Measurements from ENCODE around the gene ARHGEF3.
"Not testable (repeated sequence)": the region's sequence is repeated elsewhere in the genome, so short reads cannot be mapped to it uniquely, and the experiment has no call there.

ARHGEF3 gene

GRCh38 chr3:56732109-56732508 is 69.6 kb downstream of the ARHGEF3 start:
- H3K4me1 Mint-ChIP-seq, result peaks cover 0 to 5% of the 10 kb centered on the region in 2 donors

DNA sequence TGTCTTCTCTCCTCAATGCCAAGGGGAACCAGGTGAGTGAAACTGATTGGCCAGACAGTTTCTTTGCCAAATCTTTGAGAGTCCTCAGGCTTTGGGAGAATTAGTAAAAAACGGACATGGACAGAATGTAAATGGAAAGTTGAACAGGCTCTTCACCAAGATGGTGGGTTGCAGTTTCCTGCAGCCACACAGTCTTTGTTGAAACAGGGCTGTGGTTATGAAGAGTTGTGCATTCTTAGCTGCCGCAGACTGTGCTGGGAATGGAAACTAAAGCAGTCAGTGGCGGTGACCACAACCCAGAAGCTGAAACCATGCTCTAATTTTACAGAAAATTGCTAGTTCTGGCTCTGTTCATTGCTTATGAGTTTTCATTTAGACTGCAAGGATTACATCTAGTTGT is 76.6 kb downstream of the ARHGEF3 start:
- H3K36me3 Mint-ChIP-seq, result peaks cover 20 to 39% of the 10 kb centered on the region in 2 donors
- ATAC-seq (replicated peaks) (peak; percentile 90 to 91), DNase-seq (no peak)
- H3K4me1 Mint-ChIP-seq, result peaks cover 17 to 24% of the 10 kb centered on the region in 2 donors
- H3K4me3 Mint-ChIP-seq, result peak overlapping the region in 1 of 2 donors; percentile 11
- no peaks in the 10 kb centered on the region for H3K27me3 Mint-ChIP-seq
- peak overlapping the region; percentile 9 for H3K27ac Mint-ChIP-seq
- H3K9me3 Mint-ChIP-seq, result no peaks in the 10 kb centered on the region

More at GRCh38 chr3:56732109-56732508, 69.6 kb downstream of the ARHGEF3 start:
- Mint-ChIP-seq H3K36me3 (peaks cover 28 to 51% of the 10 kb centered on the region in 2 donors), H3K4me3 (no peak overlapping the region), H3K27ac (peak overlapping the region; percentile 51), H3K27me3 (no peaks in the 10 kb centered on the region), H3K9me3 (no peaks in the 10 kb centered on the region)
- ATAC-seq (replicated peaks), result no peak
- DNase-seq, result no peak

GRCh38 chr3:56724676-56725075 is 77.1 kb downstream of the ARHGEF3 start:
- DNase-seq (no peak), ATAC-seq (replicated peaks) (no peak)
- no peak overlapping the region for H3K4me3 Mint-ChIP-seq
- H3K4me1 Mint-ChIP-seq, result peaks cover 18 to 27% of the 10 kb centered on the region in 2 donors
- peaks cover 21 to 39% of the 10 kb centered on the region in 2 donors for H3K36me3 Mint-ChIP-seq
- H3K27ac Mint-ChIP-seq, result no peak overlapping the region
- H3K9me3 Mint-ChIP-seq, result no peaks in the 10 kb centered on the region
- no peaks in the 10 kb centered on the region for H3K27me3 Mint-ChIP-seq

GRCh38 chr3:56720849-56721248 is 80.9 kb downstream of the ARHGEF3 start:
- DNase-seq (no peak), ATAC-seq (replicated peaks) (peak in 1 of 2 donors; percentile 28)
- no peak overlapping the region for H3K27ac Mint-ChIP-seq
- H3K4me1 Mint-ChIP-seq, result peaks cover 18 to 27% of the 10 kb centered on the region in 2 donors
- peaks cover 6 to 12% of the 10 kb centered on the region in 2 donors for H3K36me3 Mint-ChIP-seq
- no peaks in the 10 kb centered on the region for H3K27me3 Mint-ChIP-seq
- no peak overlapping the region for H3K4me3 Mint-ChIP-seq
- H3K9me3 Mint-ChIP-seq, result no peaks in the 10 kb centered on the region

DNA sequence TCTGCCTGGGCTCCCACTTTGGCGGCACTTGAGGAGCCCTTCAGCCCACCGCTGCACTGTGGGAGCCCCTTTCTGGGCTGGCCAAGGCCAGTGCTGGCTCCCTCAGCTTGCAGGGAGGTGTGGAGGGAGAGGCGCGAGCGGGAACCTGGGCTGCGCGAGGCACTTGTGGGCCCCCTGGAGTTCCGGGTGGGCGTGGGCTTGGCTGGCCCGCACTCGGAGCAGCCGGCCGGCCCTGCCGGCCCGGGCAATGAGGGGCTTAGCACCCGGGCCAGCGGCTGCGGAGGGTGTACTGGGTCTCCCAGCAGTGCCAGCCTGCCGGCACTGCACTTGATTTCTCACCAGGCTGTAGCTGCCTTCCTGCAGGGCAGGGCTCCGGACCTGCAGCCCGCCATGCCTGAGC is 82.9 kb downstream of the ARHGEF3 start:
- not testable (repeated sequence) for H3K36me3 Mint-ChIP-seq; DNase-seq; H3K4me3 Mint-ChIP-seq; H3K27me3 Mint-ChIP-seq; H3K27ac Mint-ChIP-seq; H3K9me3 Mint-ChIP-seq; ATAC-seq (replicated peaks)
- H3K4me1 Mint-ChIP-seq, result peaks cover 13 to 16% of the 10 kb centered on the region in 2 donors

DNA sequence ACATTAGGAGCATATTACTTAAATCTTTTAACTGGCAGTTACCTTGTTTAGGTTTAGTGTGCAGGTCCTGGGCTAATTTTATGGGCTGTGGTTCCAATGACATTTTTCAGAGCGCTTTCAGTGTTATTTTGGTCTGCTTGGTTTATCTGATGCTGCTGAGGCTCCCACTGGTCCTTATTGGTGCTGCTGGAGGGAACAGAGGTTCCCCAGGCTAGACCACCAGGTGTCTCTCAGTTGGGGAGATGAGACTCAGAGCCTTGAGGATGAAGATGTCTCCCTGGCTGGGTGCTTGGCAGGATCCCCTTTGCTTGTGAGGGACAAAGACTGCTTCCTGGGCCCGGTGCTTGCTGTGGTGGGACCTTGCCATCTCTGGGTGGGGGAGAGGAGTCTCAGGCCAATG is 90.4 kb downstream of the ARHGEF3 start:
- DNase-seq (no peak), ATAC-seq (replicated peaks) (peak in 1 of 2 donors; percentile 31)
- peaks cover 4 to 6% of the 10 kb centered on the region in 2 donors for H3K4me1 Mint-ChIP-seq
- H3K27ac Mint-ChIP-seq, result peak overlapping the region; percentile 25
- no peaks in the 10 kb centered on the region for H3K27me3 Mint-ChIP-seq
- peaks cover 0 to 3% of the 10 kb centered on the region in 2 donors for H3K9me3 Mint-ChIP-seq
- no peak overlapping the region for H3K4me3 Mint-ChIP-seq
- no peaks in the 10 kb centered on the region for H3K36me3 Mint-ChIP-seq

- not testable (repeated sequence) for H3K27ac Mint-ChIP-seq; DNase-seq; H3K4me3 Mint-ChIP-seq; H3K27me3 Mint-ChIP-seq; H3K36me3 Mint-ChIP-seq; H3K9me3 Mint-ChIP-seq; ATAC-seq (replicated peaks)
- peaks cover 6 to 19% of the 10 kb centered on the region in 2 donors for H3K4me1 Mint-ChIP-seq
These were observed 94.3 kb downstream of the ARHGEF3 start for GRCh38 chr3:56707412-56707811.

DNA sequence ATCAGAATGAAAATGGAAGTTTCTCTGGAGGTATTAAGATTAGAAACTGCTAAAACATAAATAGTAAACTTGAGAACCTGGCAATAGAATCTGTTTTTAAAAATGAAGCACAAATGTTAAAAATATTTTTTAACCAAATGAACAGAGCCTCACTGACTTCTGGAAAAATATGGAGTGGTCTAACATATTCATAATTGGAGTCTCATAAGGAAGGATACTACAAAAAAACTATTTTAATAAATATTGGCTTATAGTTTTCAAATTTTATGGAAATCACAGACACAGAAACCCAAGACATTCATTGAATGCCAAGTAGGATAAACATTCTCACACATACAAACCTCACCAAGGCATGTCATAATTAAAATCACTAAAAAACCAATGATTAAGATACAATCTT is 95.1 kb downstream of the ARHGEF3 start:
- Mint-ChIP-seq H3K4me1 (peaks cover 6 to 19% of the 10 kb centered on the region in 2 donors), H3K9me3 (no peaks in the 10 kb centered on the region), H3K27ac (no peak overlapping the region), H3K4me3 (no peak overlapping the region), H3K36me3 (no peaks in the 10 kb centered on the region), H3K27me3 (no peaks in the 10 kb centered on the region)
- ATAC-seq (replicated peaks) (no peak), DNase-seq (no peak)

DNA sequence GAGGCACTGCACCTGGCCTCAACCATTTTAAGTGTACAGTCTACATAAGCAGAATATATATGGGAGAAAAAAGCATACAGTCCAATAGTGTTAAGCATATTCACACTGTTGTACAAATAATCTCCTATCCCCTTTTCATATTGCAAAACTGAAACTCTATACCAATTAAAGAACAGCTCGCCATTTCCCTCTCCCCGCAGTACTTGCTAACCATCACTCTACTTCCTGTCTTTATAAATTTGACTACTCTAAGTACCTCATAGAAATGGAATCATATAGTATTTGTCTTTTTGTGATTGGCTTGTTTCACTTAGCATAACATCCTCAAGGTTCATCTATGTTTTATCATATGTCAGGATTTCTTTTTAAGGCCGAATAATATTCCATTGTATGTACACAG is 97.0 kb downstream of the ARHGEF3 start:
- ATAC-seq (replicated peaks) (peak; percentile 38 to 55), DNase-seq (no peak)
- Mint-ChIP-seq H3K4me3 (no peak overlapping the region), H3K36me3 (no peaks in the 10 kb centered on the region), H3K9me3 (no peaks in the 10 kb centered on the region), H3K27ac (no peak overlapping the region), H3K4me1 (peaks cover 3 to 13% of the 10 kb centered on the region in 2 donors), H3K27me3 (no peaks in the 10 kb centered on the region)

GRCh38 chr3:56702490-56703315 is 99.0 kb downstream of the ARHGEF3 start:
- DNase-seq, result peak; percentile 24
- ATAC-seq (replicated peaks), result peak; percentile 60 to 64
- Mint-ChIP-seq H3K27ac (no peak overlapping the region), H3K36me3 (no peaks in the 10 kb centered on the region), H3K27me3 (no peaks in the 10 kb centered on the region), H3K4me1 (peaks cover 3 to 13% of the 10 kb centered on the region in 2 donors), H3K9me3 (no peaks in the 10 kb centered on the region), H3K4me3 (no peak overlapping the region)

- Mint-ChIP-seq H3K4me1 (peaks cover 5 to 26% of the 10 kb centered on the region in 2 donors), H3K4me3 (no peak overlapping the region), H3K36me3 (no peaks in the 10 kb centered on the region), H3K27ac (no peak overlapping the region), H3K27me3 (no peaks in the 10 kb centered on the region), H3K9me3 (no peaks in the 10 kb centered on the region)
- DNase-seq (no peak), ATAC-seq (replicated peaks) (no peak)
These were observed 101.6 kb downstream of the ARHGEF3 start for GRCh38 chr3:56700151-56700550.

DNA sequence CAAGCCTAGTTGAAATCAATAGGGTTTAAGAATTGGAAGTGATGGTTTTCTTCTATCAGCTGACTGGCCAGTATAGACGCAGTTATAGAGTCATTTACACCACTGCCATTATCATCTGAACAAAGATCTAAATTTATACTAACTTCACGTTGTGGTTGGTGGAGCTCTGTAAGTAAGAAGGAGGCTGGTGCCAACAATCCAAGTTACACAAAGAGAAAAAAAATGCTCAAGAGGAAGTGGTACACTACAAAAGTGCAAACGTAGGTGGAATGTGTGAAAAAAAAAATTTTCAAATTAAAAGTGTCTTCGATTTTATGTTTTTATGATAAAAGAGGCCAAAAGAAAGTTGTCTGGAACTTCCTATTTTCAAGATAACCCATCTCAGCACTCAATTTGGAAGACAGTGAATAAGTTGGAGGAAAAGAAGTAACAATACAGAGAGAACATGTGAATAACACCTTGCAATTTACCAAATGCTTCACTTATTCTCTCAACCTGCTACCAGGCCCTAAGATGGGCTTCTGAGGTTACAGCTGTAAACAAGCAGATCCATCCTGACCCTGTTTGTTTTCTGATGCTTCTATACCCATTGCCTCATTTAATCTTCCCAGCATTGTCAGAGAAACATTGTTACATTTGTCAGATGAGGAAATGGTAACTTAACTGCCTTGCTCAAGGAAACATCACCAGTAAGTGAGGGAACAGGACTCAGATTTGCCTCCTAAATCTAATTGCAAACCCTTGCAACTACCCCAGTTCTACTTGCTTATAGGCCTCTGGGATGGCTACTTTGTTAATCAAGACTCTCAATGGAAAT is 106.7 kb downstream of the ARHGEF3 start:
- Mint-ChIP-seq H3K36me3 (no peaks in the 10 kb centered on the region), H3K4me1 (peaks cover 18 to 43% of the 10 kb centered on the region in 2 donors), H3K27ac (no peak overlapping the region), H3K27me3 (no peaks in the 10 kb centered on the region), H3K9me3 (no peaks in the 10 kb centered on the region), H3K4me3 (no peak overlapping the region)
- ATAC-seq (replicated peaks) (no peak), DNase-seq (no peak)

DNA sequence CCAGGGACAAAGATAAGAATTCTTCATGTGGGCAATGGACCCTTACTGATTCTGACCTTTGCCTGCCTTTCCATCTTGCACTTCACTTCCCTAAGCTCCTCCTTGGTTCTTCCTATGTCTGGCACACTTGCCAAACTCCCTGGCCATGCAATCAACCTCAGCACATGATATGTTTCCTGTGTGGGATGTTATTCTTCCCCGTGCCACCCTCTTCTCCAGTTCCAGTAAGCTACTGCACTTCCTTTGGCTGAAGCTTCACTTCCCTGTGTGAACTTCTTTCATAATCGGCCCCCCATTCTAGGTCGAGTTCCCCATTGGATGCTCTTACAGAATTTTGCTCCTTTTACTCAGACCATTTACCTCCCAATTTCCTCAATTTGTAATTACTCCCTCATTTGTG is 108.0 kb downstream of the ARHGEF3 start:
- Mint-ChIP-seq H3K4me3 (no peak overlapping the region), H3K36me3 (no peaks in the 10 kb centered on the region), H3K4me1 (peaks cover 18 to 46% of the 10 kb centered on the region in 2 donors), H3K9me3 (no peaks in the 10 kb centered on the region), H3K27ac (no peak overlapping the region), H3K27me3 (no peaks in the 10 kb centered on the region)
- no peak for DNase-seq
- ATAC-seq (replicated peaks), result no peak

DNA sequence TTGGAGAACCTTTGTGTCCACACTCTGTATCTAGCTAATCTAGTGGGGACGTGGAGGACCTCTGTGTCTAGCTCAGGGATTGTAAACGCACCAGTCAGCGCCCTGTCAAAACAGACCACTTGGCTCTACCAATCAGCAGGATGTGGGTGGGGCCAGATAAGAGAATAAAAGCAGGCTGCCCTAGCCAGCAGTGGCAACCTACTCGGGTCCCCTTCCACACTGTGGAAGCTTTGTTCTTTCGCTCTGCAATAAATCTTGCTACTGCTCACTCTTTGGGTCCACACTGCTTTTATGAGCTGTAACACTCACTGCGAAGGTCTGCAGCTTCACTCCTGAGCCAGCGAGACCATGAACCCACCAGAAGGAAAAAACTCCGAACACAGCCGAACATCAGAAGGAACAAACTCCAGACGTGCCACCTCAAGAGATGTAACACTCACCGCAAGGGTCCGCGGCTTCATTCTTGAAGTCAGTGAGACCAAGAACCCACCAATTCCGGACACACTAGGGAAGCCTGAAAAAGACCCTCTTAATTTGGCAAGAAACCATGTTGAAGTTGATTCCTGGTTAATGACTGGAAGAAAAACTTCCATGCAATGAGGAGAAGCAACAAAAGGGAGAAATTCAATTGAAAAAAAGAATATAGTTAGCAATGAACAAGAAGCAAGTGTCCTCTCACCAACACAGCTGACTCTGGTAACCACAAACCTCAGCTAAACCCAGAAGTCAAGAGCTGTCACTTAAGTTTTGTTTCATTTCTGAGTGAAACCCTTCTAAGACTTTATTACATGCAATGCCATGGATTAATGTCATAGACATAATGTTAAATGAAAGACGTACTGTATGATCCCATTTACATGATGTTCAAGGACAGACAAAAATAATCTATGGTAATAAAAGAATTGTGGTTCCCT is 109.0 kb downstream of the ARHGEF3 start:
- DNase-seq, H3K27ac Mint-ChIP-seq, H3K9me3 Mint-ChIP-seq, H3K36me3 Mint-ChIP-seq, H3K27me3 Mint-ChIP-seq: not testable (repeated sequence)
- ATAC-seq (replicated peaks), result peak; percentile 57 to 64
- H3K4me1 Mint-ChIP-seq, result peaks cover 21 to 56% of the 10 kb centered on the region in 2 donors
- H3K4me3 Mint-ChIP-seq, result peak overlapping the region; percentile 17 to 19

Data from stimulated activated naive B cell treated with anti-CD40 and anti-IgM and Interleukin-4, amounts not matched to agents 10 μg/mL and 1 μg/mL and 100 μg/mL, for 72 hours (primary cell).